ENCODE results near the gene FCRL1. TPM values are rescaled to one million over a fixed set of nuclear protein-coding genes. Genes with fewer than 3 reads are reported as not detected.

The FCRL1 gene
- total and polyA plus RNA-seq, 9 donors, result 0.08 to 0.65 TPM; not detected in 7

DNA sequence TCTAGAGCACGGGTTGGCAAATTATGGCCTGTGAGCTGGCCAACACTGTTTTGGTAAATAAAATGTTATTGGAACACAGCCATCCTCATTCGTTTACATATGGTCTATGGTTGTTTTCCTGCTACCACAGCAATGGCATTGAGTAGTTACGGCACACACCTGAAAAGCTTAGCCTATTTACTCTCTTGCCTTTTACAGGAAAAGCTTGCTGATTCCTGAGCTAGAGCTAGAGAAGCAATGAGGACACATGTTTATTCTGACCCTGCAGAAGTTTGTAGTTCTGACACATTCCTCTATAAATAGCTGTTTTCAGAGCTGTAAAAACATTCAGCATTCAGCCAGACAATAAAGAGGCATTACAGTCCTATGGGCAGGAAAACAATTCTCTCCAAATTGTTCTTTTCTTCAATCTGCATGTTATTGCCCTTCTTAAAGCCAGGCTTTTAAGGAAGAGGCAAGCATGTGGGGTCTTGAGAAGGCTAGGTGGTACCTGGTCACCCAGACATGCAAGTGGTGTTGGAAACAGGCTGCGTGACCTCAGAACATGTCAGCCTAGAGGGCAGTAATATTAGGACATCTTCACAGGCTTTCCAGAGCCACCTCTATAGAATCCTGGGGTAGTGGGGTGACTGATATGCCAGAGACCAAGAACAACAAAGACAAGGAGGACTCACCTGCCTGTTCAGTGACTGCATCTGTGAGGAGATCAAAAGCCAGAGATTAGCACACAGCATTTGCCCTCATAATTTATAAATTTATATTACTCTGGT, 44.6 kb downstream of the FCRL1 start:
- intact Hi-C loops (cut with DNase I), result no loop called here
- Histone ChIP-seq H3K27me3 (no peaks in the 10 kb centered on the region), H3K4me3 (no peak overlapping the region), H3K4me1 (ENCODE audit: insufficient read depth) (no peaks in the 10 kb centered on the region), H3K36me3 (no peaks in the 10 kb centered on the region), H3K27ac (no peak overlapping the region), H3K9me3 (no peaks in the 10 kb centered on the region)
- DNase-seq, result no peak
- TF ChIP-seq POLR2A (IDR thresholded peaks at IDR 0.05) (no peak), CTCF (IDR thresholded peaks at IDR 0.05) (no peak)
- WGBS, 3 donors, result 38 to 63% (median 54%) methylated on average over 4 of the region's 4 CpGs

DNA sequence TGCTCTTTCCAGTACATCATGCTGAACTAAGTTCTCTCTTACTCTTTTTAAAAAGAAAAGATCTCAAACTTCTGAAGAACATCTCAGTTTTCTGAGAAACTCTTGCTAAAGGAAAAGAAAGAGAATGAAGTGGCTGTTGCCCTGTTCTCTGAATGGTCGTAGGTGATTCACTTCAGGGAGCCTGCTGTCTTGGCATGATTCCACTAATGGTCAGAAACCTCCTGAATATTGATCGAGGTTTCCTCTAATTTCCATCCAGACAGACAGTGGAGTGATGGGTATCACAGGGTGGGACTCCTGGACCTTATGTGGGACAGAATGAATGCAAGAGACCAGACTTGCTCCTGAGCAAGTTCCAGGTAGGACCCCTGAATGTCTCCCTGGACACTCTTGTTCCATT, 45.5 kb downstream of the FCRL1 start:
- Histone ChIP-seq H3K27ac (no peak overlapping the region), H3K36me3 (no peaks in the 10 kb centered on the region), H3K4me3 (no peak overlapping the region), H3K9me3 (no peaks in the 10 kb centered on the region), H3K4me1 (ENCODE audit: insufficient read depth) (no peaks in the 10 kb centered on the region), H3K27me3 (no peaks in the 10 kb centered on the region)
- no peak for DNase-seq
- intact Hi-C loops (cut with DNase I), result no loop called here
- TF ChIP-seq CTCF (IDR thresholded peaks at IDR 0.05), result no peak
- TF ChIP-seq EP300 (IDR thresholded peaks at IDR 0.05), result no peak
- TF ChIP-seq POLR2A (IDR thresholded peaks at IDR 0.05), result no peak
- WGBS, 3 donors, result 66 to 83% (median 72%) methylated on average over 2 of the region's 2 CpGs

GRCh38 chr1:157773493-157774350, 46.2 kb downstream of the FCRL1 start:
- Histone ChIP-seq H3K9me3 (no peaks in the 10 kb centered on the region), H3K36me3 (no peaks in the 10 kb centered on the region), H3K27ac (no peak overlapping the region), H3K27me3 (no peaks in the 10 kb centered on the region), H3K4me1 (ENCODE audit: insufficient read depth) (no peaks in the 10 kb centered on the region), H3K4me3 (no peak overlapping the region)
- WGBS, 3 donors, result 18 to 39% (median 19%) methylated on average over 1 of the region's 1 CpG
- TF ChIP-seq POLR2A (IDR thresholded peaks at IDR 0.05), result no peak
- no peak for TF ChIP-seq CTCF (IDR thresholded peaks at IDR 0.05)
- no peak for TF ChIP-seq EP300 (IDR thresholded peaks at IDR 0.05)
- DNase-seq, result no peak
- intact Hi-C loops (cut with DNase I), result no loop called here

- no peaks in the 10 kb centered on the region for H3K36me3 ChIP-seq
- no peak for DNase-seq
- H3K4me1 ChIP-seq (ENCODE audit: insufficient read depth), result no peaks in the 10 kb centered on the region
- intact Hi-C loops (cut with DNase I), result no loop called here
- WGBS, 3 donors, result 79 to 82% (median 80%) methylated on average over 8 of the region's 8 CpGs
- H3K9me3 ChIP-seq, result no peaks in the 10 kb centered on the region
- no peak overlapping the region for H3K27ac ChIP-seq
- TF ChIP-seq POLR2A (IDR thresholded peaks at IDR 0.05) (no peak), CTCF (IDR thresholded peaks at IDR 0.05) (no peak), EP300 (IDR thresholded peaks at IDR 0.05) (no peak)
- no peaks in the 10 kb centered on the region for H3K27me3 ChIP-seq
- no peak overlapping the region for H3K4me3 ChIP-seq
Observed at GRCh38 chr1:157771661-157772425, 48.1 kb downstream of the FCRL1 start.

Data from ovary (tissue), 9 donors.